Renal cortical epithelial cell (primary cell): ENCODE results near the gene MACROH2A1. TPM values are rescaled to one million over a fixed set of nuclear protein-coding genes. Genes with fewer than 3 reads are reported as not detected.
A peak's percentile ranks its signal among the peaks of the same experiment; 100 is the strongest.

Experiments used
- DNase-seq: peaks from one replicate; pipeline ENCODE4 v3.0.0-alpha.2; 2011; ENCODE audit warnings: low read depth
- total RNA-seq: library from RNA; depleted of rRNA; stranded (reverse); fragments of >200 nt; gene quantifications from 2 replicates; pipeline ENCODE4 v1.2.3, GENCODE V29; 2014

MACROH2A1 gene
- total RNA-seq, 1 donor from 2014 or later: 282 TPM

- DNase-seq: no peak
Measured at GRCh38 chr5:135435467-135436330, 36.7 kb upstream of the MACROH2A1 start.

- DNase-seq: no peak
Measured at GRCh38 chr5:135434591-135435466, 35.8 kb upstream of the MACROH2A1 start.

GRCh38 chr5:135433681-135434426 is 34.8 kb upstream of the MACROH2A1 start:
- no peak for DNase-seq

- no peak for DNase-seq
Measured at GRCh38 chr5:135432113-135432512, 33.1 kb upstream of the MACROH2A1 start.

- no peak for DNase-seq
Measured at GRCh38 chr5:135430135-135430437, 31.1 kb upstream of the MACROH2A1 start.

GRCh38 chr5:135429301-135430134 is 30.5 kb upstream of the MACROH2A1 start:
- no peak for DNase-seq

GRCh38 chr5:135428586-135428985 is 29.6 kb upstream of the MACROH2A1 start:
- no peak for DNase-seq

- DNase-seq: peak; percentile 59
Measured at GRCh38 chr5:135426102-135427082, 27.4 kb upstream of the MACROH2A1 start.

GRCh38 chr5:135425641-135426040 is 26.6 kb upstream of the MACROH2A1 start:
- DNase-seq: no peak

- no peak for DNase-seq
Measured at GRCh38 chr5:135423846-135424168, 24.8 kb upstream of the MACROH2A1 start.

GRCh38 chr5:135423146-135423845 is 24.3 kb upstream of the MACROH2A1 start:
- DNase-seq: no peak

- DNase-seq: no peak
Measured at GRCh38 chr5:135422419-135422818, 23.4 kb upstream of the MACROH2A1 start.

GRCh38 chr5:135417083-135417482 is 18.1 kb upstream of the MACROH2A1 start:
- DNase-seq: no peak

GRCh38 chr5:135405082-135405481 is 6.1 kb upstream of the MACROH2A1 start:
- no peak for DNase-seq

- DNase-seq: no peak
Measured at GRCh38 chr5:135402031-135402430, 3.0 kb upstream of the MACROH2A1 start.

GRCh38 chr5:135400866-135401265 is 1.8 kb upstream of the MACROH2A1 start:
- no peak for DNase-seq

GRCh38 chr5:135399794-135400542 is 937 bp upstream of the MACROH2A1 start:
- no peak for DNase-seq

- no peak for DNase-seq
Measured at GRCh38 chr5:135398160-135398854, 724 bp downstream of the MACROH2A1 start.
